Regular cardiac myocyte (primary cell): ENCODE data around the gene G2E3. TPM values are rescaled to one million over a fixed set of nuclear protein-coding genes. Genes with fewer than 3 reads are reported as not detected.

Source experiments
- total RNA-seq: library from RNA; depleted of rRNA; stranded (reverse); fragments of >200 nt; gene quantifications from 2 replicates; pipeline ENCODE4 v1.2.3, GENCODE V29; 2014

G2E3 gene
- 15.8 and 39.3 TPM in 2 replicates for total RNA-seq

GRCh38 chr14:30558675-30559555, at the start of gene G2E3:
Gene G2E3, plus strand, starts transcription at chr14:30559158. Its CDS starts 21,922 bp downstream, at chr14:30581080.

DNA sequence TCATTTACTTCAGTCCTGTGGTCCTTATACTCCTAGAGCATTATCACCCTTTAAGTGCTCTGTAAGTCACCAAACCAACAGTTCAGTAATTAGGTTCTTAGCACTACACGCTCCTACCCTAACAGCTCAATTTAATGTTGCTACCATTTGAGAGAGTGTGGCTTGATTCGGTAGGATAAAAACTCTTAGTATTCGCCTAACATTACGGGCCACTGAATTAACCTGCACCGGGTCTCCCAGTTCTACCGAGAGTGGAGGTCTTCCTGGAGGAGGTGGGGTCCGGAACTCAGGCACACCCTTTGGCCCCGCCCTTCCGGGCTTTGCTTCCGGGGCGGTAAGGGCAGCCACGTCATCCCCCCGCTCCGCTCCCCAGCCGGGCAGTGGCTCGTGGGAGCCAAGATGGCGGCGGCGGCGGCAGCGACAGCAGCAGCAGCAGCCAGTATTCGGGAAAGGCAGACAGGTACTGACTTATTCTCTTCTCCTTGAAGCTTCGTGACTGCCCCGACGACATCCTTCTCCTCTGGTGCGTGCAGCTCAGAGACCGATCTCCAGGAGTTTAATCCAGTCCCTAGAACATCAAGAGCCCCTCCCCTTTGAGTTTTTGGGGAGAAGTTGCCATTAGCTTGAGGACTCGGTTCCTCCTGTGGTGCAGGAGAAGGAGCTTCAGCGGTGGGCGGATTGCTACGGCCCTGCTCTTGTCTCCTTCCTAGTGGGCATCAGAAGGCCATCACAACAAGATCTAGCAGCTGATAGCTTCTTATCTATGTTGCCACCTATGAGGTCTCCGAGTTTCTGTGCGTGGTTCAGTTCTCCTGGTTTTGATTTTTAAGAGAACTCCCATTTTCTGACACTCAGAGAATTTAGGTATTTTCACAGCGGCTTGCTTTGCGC, 63.2 kb downstream of the G2E3 start, which contains the start of gene SCFD1:
TSS of gene SCFD1 (plus strand) at position 380 of the 891 bp plus-strand sequence. CDS start at position 400, 20 bp downstream.

Other genes with a start within 250 kb of the G2E3 start
- gene SCFD1, start 63.2 kb downstream of the G2E3 start, total RNA-seq = 119 and 143 TPM in 2 replicates